GM18526 (cell line): ENCODE data around the gene COL2A1.

Experiments
- POLR2A ChIP-seq: IDR thresholded peaks from 3 replicates; pipeline ENCODE4 v1.6.1; 2011; ENCODE audit not compliant: insufficient read length; ENCODE audit errors: extremely low read depth

COL2A1 gene

GRCh38 chr12:48004053-48004941 is at the start of gene COL2A1:
Gene COL2A1, minus strand, starts transcription at chr12:48004476. Its CDS starts 155 bp downstream, at chr12:48004321.
- no peak for TF ChIP-seq POLR2A

- no peak for TF ChIP-seq POLR2A
Observed at GRCh38 chr12:48053883-48054282, 49.6 kb upstream of the COL2A1 start.

- TF ChIP-seq POLR2A: no peak
Observed at GRCh38 chr12:48053122-48053521, 48.8 kb upstream of the COL2A1 start.

- no peak for TF ChIP-seq POLR2A
Observed at GRCh38 chr12:48051681-48052080, 47.4 kb upstream of the COL2A1 start.

GRCh38 chr12:48050174-48050573 is 45.9 kb upstream of the COL2A1 start:
- no peak for TF ChIP-seq POLR2A

GRCh38 chr12:48045965-48046518 is 41.8 kb upstream of the COL2A1 start:
- TF ChIP-seq POLR2A: no peak

- no peak for TF ChIP-seq POLR2A
Observed at GRCh38 chr12:48045061-48045846, 41.0 kb upstream of the COL2A1 start.

- no peak for TF ChIP-seq POLR2A
Observed at GRCh38 chr12:48044396-48044795, 40.1 kb upstream of the COL2A1 start.

GRCh38 chr12:48043771-48044170 is 39.5 kb upstream of the COL2A1 start:
- TF ChIP-seq POLR2A: no peak

GRCh38 chr12:48041591-48042423 is 37.5 kb upstream of the COL2A1 start:
- no peak for TF ChIP-seq POLR2A

- TF ChIP-seq POLR2A: no peak
Observed at GRCh38 chr12:48040354-48040753, 36.1 kb upstream of the COL2A1 start.

GRCh38 chr12:48039151-48039550 is 34.9 kb upstream of the COL2A1 start:
- no peak for TF ChIP-seq POLR2A

- no peak for TF ChIP-seq POLR2A
Observed at GRCh38 chr12:48038085-48038484, 33.8 kb upstream of the COL2A1 start.

- TF ChIP-seq POLR2A: no peak
Observed at GRCh38 chr12:48037267-48037915, 33.1 kb upstream of the COL2A1 start.

- TF ChIP-seq POLR2A: no peak
Observed at GRCh38 chr12:48036818-48037217, 32.5 kb upstream of the COL2A1 start.
